Gastroesophageal sphincter (tissue), 3 donors: ENCODE data around the gene CCRL2.

Experiments
- POLR2A ChIP-seq, 2 donors: fragments of 450-650 bp; IDR thresholded peaks; one replicate each; pipeline ENCODE4 v1.6.1; 2017; ENCODE audit warnings: antibody characterized with exemption in 2 of 2, mild to moderate bottlenecking in 2 of 2, moderate library complexity in 1 of 2
- TF ChIP-seq, protein P1 (sequence below), 4 experiments: fragments of 200-600 bp in 2 of 4; fragments of 450-650 bp in 2 of 4; sonication (generic) in 1 of 4; IDR thresholded peaks; one replicate each; pipeline ENCODE4 v1.5.1; 2017 to 2019; ENCODE audit warnings: antibody characterized with exemption in 4 of 4, mild to moderate bottlenecking in 2 of 4, moderate library complexity in 2 of 4

DNA sequence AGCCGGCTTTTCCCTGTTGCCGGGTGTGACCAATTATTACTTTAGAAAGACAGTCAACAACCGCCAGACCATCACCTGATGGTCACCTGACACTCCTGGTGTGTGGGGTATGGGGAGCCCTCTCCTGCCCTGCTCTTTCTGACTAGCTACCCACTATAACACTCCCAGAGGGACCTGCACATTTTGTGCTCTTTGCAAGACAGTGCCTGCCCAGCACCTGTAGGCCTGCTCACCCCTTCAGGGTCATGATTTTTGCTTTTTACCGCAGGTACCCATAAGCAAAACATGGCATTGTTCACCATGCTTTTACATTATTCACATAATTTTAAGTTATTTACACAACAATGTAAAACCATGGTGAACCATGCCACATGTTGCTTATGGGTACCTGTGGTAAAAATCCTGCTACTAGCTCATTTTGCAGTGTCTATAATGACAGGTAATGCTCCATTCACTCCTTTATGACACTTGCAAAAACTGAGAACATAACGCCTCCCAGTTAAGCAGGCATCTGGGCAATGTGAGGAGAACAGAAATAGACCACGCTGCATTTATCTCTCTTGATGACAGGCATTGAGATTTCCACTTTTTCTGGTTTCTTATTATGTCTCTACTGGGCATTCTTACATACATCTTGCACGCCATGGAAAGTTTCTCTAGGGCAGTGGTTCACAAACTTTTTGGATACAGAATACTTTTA lies 9.9 kb downstream of the CCRL2 start:
- TF ChIP-seq, protein P1, sequence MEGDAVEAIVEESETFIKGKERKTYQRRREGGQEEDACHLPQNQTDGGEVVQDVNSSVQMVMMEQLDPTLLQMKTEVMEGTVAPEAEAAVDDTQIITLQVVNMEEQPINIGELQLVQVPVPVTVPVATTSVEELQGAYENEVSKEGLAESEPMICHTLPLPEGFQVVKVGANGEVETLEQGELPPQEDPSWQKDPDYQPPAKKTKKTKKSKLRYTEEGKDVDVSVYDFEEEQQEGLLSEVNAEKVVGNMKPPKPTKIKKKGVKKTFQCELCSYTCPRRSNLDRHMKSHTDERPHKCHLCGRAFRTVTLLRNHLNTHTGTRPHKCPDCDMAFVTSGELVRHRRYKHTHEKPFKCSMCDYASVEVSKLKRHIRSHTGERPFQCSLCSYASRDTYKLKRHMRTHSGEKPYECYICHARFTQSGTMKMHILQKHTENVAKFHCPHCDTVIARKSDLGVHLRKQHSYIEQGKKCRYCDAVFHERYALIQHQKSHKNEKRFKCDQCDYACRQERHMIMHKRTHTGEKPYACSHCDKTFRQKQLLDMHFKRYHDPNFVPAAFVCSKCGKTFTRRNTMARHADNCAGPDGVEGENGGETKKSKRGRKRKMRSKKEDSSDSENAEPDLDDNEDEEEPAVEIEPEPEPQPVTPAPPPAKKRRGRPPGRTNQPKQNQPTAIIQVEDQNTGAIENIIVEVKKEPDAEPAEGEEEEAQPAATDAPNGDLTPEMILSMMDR (IDR thresholded peaks at IDR 0.05), result no peak
- no peak for TF ChIP-seq POLR2A (IDR thresholded peaks at IDR 0.05)
